ENCODE data around the gene OASL. TPM values are rescaled to one million over a fixed set of nuclear protein-coding genes. Genes with fewer than 3 reads are reported as not detected.
"Not testable (repeated sequence)": the region's sequence is repeated elsewhere in the genome, so short reads cannot be mapped to it uniquely, and the experiment has no call there.

The OASL gene
- total and polyA plus RNA-seq, 4 donors: 0.60 to 11.1 (median 9.2) TPM

DNA sequence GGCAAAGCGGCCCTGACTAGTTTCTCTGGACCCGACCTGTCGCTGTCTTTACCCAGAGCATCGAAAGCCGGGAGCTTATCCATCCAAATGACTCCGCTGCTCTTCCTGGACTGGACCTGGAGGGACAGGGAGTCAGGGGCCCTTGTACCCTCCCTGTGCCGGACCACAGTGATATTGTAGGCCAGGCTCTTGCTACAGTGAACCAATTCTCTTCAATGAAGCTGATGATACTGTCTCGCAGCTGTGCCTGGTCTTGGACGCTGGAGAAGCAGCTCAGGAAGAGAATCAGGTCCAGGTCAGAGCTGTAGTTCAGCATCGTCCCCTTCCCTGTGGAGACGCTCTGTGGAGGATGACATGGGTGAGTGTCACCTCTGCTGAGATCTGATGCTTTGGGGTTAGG, 14.7 kb upstream of the OASL start:
- 91 to 95% methylated on average over 11 of the region's 11 CpGs for WGBS, 2 donors
- H3K27ac ChIP-seq (ENCODE audit: low read depth in 1 of 2, low read length in 1 of 2): no peak overlapping the region
- no peaks in the 10 kb centered on the region for H3K4me1 ChIP-seq (ENCODE audit: control insufficient read depth in 5 of 5, insufficient read depth in 5 of 5, low read length in 5 of 5)
- ATAC-seq (ENCODE audit: insufficient read depth, low FRiP score) (no peak), DNase-seq (no peak)
- H3K9ac ChIP-seq (ENCODE audit: insufficient read depth in 1 of 2, low read length in 2 of 2): no peak overlapping the region
- H3K4me3 ChIP-seq: no peak overlapping the region
- no peaks in the 10 kb centered on the region for H3K9me3 ChIP-seq (ENCODE audit: control insufficient read depth in 4 of 4, insufficient read depth in 3 of 4, low read length in 3 of 4)
- no peaks in the 10 kb centered on the region for H3K36me3 ChIP-seq (ENCODE audit: control insufficient read depth in 4 of 4, insufficient read depth in 4 of 4, low read length in 4 of 4)
- H3K27me3 ChIP-seq (ENCODE audit: control insufficient read depth in 3 of 3, insufficient read depth in 3 of 3, low read length in 2 of 3): no peaks in the 10 kb centered on the region
- TF ChIP-seq, protein P1, sequence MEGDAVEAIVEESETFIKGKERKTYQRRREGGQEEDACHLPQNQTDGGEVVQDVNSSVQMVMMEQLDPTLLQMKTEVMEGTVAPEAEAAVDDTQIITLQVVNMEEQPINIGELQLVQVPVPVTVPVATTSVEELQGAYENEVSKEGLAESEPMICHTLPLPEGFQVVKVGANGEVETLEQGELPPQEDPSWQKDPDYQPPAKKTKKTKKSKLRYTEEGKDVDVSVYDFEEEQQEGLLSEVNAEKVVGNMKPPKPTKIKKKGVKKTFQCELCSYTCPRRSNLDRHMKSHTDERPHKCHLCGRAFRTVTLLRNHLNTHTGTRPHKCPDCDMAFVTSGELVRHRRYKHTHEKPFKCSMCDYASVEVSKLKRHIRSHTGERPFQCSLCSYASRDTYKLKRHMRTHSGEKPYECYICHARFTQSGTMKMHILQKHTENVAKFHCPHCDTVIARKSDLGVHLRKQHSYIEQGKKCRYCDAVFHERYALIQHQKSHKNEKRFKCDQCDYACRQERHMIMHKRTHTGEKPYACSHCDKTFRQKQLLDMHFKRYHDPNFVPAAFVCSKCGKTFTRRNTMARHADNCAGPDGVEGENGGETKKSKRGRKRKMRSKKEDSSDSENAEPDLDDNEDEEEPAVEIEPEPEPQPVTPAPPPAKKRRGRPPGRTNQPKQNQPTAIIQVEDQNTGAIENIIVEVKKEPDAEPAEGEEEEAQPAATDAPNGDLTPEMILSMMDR (IDR thresholded peaks at IDR 0.05; ENCODE audit: control extremely low read depth, extremely low read depth): no peak

GRCh38 chr12:121050725-121051124, 11.7 kb upstream of the OASL start:
- Histone ChIP-seq H3K9me3 (ENCODE audit: control insufficient read depth in 4 of 4, insufficient read depth in 3 of 4, low read length in 3 of 4) (no peaks in the 10 kb centered on the region), H3K36me3 (ENCODE audit: control insufficient read depth in 4 of 4, insufficient read depth in 4 of 4, low read length in 4 of 4) (no peaks in the 10 kb centered on the region), H3K4me1 (ENCODE audit: control insufficient read depth in 5 of 5, insufficient read depth in 5 of 5, low read length in 5 of 5) (no peaks in the 10 kb centered on the region), H3K27me3 (ENCODE audit: control insufficient read depth in 3 of 3, insufficient read depth in 3 of 3, low read length in 2 of 3) (no peaks in the 10 kb centered on the region), H3K4me3 (no peak overlapping the region), H3K9ac (ENCODE audit: insufficient read depth in 1 of 2, low read length in 2 of 2) (no peak overlapping the region), H3K27ac (ENCODE audit: low read depth in 1 of 2, low read length in 1 of 2) (no peak overlapping the region)
- no peak for ATAC-seq (ENCODE audit: insufficient read depth, low FRiP score)
- 75 to 77% methylated on average over 2 of the region's 2 CpGs for WGBS, 2 donors
- TF ChIP-seq, protein P1 (IDR thresholded peaks at IDR 0.05; ENCODE audit: control extremely low read depth, extremely low read depth): no peak
- DNase-seq: no peak

DNA sequence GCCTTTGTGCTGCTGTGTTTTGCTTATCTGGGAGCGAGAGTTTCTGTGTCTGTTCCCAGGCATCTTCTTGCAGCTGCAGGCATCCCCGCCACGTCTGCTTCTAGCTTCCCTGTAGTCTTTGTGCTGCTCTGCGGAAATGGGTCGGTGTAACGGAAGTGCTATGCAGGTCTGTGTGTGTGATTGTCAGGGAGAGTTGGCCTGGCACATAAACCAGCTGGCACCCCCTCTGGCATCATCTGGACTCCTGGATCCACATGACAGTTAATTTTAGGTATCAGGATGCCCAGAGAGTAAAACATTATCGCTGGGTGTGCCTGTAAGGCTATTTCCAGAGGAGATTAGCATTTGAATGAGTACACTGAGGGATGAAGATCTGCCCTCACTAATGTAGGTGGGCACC, 9.4 kb upstream of the OASL start:
- no peaks in the 10 kb centered on the region for H3K9me3 ChIP-seq (ENCODE audit: control insufficient read depth in 4 of 4, insufficient read depth in 3 of 4, low read length in 3 of 4)
- no peaks in the 10 kb centered on the region for H3K27me3 ChIP-seq (ENCODE audit: control insufficient read depth in 3 of 3, insufficient read depth in 3 of 3, low read length in 2 of 3)
- DNase-seq: no peak
- no peak overlapping the region for H3K9ac ChIP-seq (ENCODE audit: insufficient read depth in 1 of 2, low read length in 2 of 2)
- 75 to 79% methylated on average over 7 of the region's 7 CpGs for WGBS, 2 donors
- no peak for ATAC-seq (ENCODE audit: insufficient read depth, low FRiP score)
- no peak overlapping the region for H3K4me3 ChIP-seq
- H3K36me3 ChIP-seq (ENCODE audit: control insufficient read depth in 4 of 4, insufficient read depth in 4 of 4, low read length in 4 of 4): no peaks in the 10 kb centered on the region
- TF ChIP-seq, protein P1 (IDR thresholded peaks at IDR 0.05; ENCODE audit: control extremely low read depth, extremely low read depth): no peak
- no peak overlapping the region for H3K27ac ChIP-seq (ENCODE audit: low read depth in 1 of 2, low read length in 1 of 2)
- H3K4me1 ChIP-seq (ENCODE audit: control insufficient read depth in 5 of 5, insufficient read depth in 5 of 5, low read length in 5 of 5): no peaks in the 10 kb centered on the region

DNA sequence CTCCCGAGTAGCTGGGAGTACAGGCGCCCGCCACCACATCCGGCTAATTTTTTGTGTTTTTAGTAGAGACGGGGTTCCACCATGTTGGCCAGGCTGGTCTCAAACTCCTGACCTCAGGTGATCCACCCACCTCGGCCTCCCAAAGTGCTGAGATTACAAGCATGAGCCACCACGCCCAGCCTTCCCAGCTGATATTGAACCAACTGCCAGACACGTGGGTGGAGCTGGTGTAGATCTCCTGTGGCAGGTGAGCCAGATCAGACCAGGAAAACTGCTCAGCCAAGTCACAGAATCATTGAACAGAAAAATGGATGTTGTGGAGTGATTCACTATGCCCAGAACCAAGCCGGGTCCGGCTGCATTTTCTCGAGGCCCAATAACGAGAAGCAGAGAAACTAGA, 8.4 kb upstream of the OASL start:
- WGBS, 2 donors: 88 to 95% methylated on average over 12 of the region's 12 CpGs
- not testable (repeated sequence) for ATAC-seq (ENCODE audit: insufficient read depth, low FRiP score); H3K9me3 ChIP-seq (ENCODE audit: control insufficient read depth in 4 of 4, insufficient read depth in 3 of 4, low read length in 3 of 4); DNase-seq; H3K4me1 ChIP-seq (ENCODE audit: control insufficient read depth in 5 of 5, insufficient read depth in 5 of 5, low read length in 5 of 5); H3K27me3 ChIP-seq (ENCODE audit: control insufficient read depth in 3 of 3, insufficient read depth in 3 of 3, low read length in 2 of 3); H3K9ac ChIP-seq (ENCODE audit: insufficient read depth in 1 of 2, low read length in 2 of 2); H3K27ac ChIP-seq (ENCODE audit: low read depth in 1 of 2, low read length in 1 of 2); H3K4me3 ChIP-seq; H3K36me3 ChIP-seq (ENCODE audit: control insufficient read depth in 4 of 4, insufficient read depth in 4 of 4, low read length in 4 of 4)
